Measurements from ENCODE around the gene GID8. TPM values are rescaled to one million over a fixed set of nuclear protein-coding genes. Genes with fewer than 3 reads are reported as not detected.

Gene GID8
- total RNA-seq, 1 experiment from 2014 or later = 37.2 TPM

GRCh38 chr20:62947532-62948300, 9.8 kb downstream of the GID8 start:
- Histone ChIP-seq H3F3A (ENCODE audit: low read length, unreplicated experiment) (no peaks in the 10 kb centered on the region), H3K9ac (ENCODE audit: low read length) (no peak overlapping the region), H3K9me2 (replicated peaks; ENCODE audit: low read length) (no peaks in the 10 kb centered on the region), H4K20me1 (ENCODE audit: low read length) (no peaks in the 10 kb centered on the region), H3K79me2 (ENCODE audit: low read length) (peaks cover 5% of the 10 kb centered on the region; the same call in 1 of the 2 replicates), H3K9me3 (ENCODE audit: low read length) (no peaks in the 10 kb centered on the region), H3K27ac (ENCODE audit: low read length) (no peak overlapping the region), H3K4me1 (ENCODE audit: insufficient read depth, low read length) (no peaks in the 10 kb centered on the region), H3K36me3 (ENCODE audit: low read depth, low read length) (peaks cover 48% of the 10 kb centered on the region), H3K4me2 (ENCODE audit: low read length) (no peak overlapping the region), H3K4me3 (ENCODE audit: low read length) (no peak overlapping the region), H2AFZ (ENCODE audit: low read length) (no peak overlapping the region), H3K27me3 (ENCODE audit: low read length) (no peaks in the 10 kb centered on the region)
- no peak for ATAC-seq
- TF ChIP-seq EZH2 (IDR thresholded peaks at IDR 0.05; ENCODE audit: low read length, unreplicated experiment) = no peak
- no peak for TF ChIP-seq EZH2phosphoT487 (IDR thresholded peaks at IDR 0.05; ENCODE audit: borderline replicate concordance, low read length)
- TF ChIP-seq, protein P1, sequence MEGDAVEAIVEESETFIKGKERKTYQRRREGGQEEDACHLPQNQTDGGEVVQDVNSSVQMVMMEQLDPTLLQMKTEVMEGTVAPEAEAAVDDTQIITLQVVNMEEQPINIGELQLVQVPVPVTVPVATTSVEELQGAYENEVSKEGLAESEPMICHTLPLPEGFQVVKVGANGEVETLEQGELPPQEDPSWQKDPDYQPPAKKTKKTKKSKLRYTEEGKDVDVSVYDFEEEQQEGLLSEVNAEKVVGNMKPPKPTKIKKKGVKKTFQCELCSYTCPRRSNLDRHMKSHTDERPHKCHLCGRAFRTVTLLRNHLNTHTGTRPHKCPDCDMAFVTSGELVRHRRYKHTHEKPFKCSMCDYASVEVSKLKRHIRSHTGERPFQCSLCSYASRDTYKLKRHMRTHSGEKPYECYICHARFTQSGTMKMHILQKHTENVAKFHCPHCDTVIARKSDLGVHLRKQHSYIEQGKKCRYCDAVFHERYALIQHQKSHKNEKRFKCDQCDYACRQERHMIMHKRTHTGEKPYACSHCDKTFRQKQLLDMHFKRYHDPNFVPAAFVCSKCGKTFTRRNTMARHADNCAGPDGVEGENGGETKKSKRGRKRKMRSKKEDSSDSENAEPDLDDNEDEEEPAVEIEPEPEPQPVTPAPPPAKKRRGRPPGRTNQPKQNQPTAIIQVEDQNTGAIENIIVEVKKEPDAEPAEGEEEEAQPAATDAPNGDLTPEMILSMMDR (conservative IDR thresholded peaks at IDR 0.05; ENCODE audit: low read depth, low read length) = no peak
- DNase-seq = no peak
- intact Hi-C loops (cut with micrococcal nuclease) = no loop called here
- no TSS peak for BruUV-seq (replicated peaks)
- POLR2A ChIA-PET (ENCODE audit: unreplicated experiment) = no interaction called here
- CTCF ChIA-PET = no interaction called here

DNA sequence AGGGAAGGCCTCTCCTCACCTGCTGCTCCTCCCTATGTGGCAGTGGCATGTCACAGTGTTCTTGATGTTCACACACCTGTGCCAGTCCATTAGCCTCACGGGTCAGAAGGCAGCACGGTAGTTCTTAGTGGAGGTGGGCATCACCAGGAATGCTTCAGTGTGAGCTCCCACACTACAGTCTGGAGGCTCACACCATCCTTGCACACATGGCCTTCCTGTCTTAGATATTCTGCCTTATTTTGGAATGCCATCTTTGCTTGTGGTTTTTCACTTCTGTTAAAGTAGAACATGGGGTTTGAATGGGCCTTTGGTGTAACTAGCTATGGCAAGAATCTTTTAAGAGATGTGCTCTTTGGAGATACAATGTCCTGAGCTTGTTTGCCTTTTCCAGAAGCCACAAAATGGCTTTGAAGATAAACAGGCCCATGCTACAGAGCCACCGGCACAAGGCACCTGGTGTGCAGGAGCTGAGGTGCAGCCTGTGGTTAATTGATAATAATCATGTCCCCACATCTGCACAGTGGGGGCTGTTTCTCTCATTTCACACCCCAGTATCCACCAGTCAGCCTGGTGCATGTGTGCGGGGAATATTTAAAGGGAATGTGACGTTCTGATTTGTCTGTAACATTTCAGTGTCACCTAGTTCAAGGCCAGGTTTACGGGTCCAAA, 11.3 kb downstream of the GID8 start:
- intact Hi-C loops (cut with micrococcal nuclease) = no loop called here
- BruUV-seq (replicated peaks) = no TSS peak
- ChIA-PET POLR2A (ENCODE audit: unreplicated experiment) (no interaction called here), CTCF (no interaction called here)
- H4K20me1 ChIP-seq (ENCODE audit: low read length) = no peaks in the 10 kb centered on the region
- H3K9ac ChIP-seq (ENCODE audit: low read length) = no peak overlapping the region
- H3K9me3 ChIP-seq (ENCODE audit: low read length) = no peaks in the 10 kb centered on the region
- TF ChIP-seq, protein P1 (conservative IDR thresholded peaks at IDR 0.05; ENCODE audit: low read depth, low read length) = no peak
- no peak for TF ChIP-seq EZH2 (IDR thresholded peaks at IDR 0.05; ENCODE audit: low read length, unreplicated experiment)
- TF ChIP-seq EZH2phosphoT487 (IDR thresholded peaks at IDR 0.05; ENCODE audit: borderline replicate concordance, low read length) = no peak
- H3K27ac ChIP-seq (ENCODE audit: low read length) = no peak overlapping the region
- no peaks in the 10 kb centered on the region for H3F3A ChIP-seq (ENCODE audit: low read length, unreplicated experiment)
- peaks cover 38% of the 10 kb centered on the region for H3K36me3 ChIP-seq (ENCODE audit: low read depth, low read length)
- no peaks in the 10 kb centered on the region for H3K27me3 ChIP-seq (ENCODE audit: low read length)
- DNase-seq (no peak), ATAC-seq (no peak)
- H3K4me3 ChIP-seq (ENCODE audit: low read length) = no peak overlapping the region
- H3K4me1 ChIP-seq (ENCODE audit: insufficient read depth, low read length) = no peaks in the 10 kb centered on the region
- no peaks in the 10 kb centered on the region for H3K79me2 ChIP-seq (ENCODE audit: low read length)
- no peak overlapping the region for H2AFZ ChIP-seq (ENCODE audit: low read length)
- H3K4me2 ChIP-seq (ENCODE audit: low read length) = no peak overlapping the region
- H3K9me2 ChIP-seq (replicated peaks; ENCODE audit: low read length) = no peaks in the 10 kb centered on the region

DNA sequence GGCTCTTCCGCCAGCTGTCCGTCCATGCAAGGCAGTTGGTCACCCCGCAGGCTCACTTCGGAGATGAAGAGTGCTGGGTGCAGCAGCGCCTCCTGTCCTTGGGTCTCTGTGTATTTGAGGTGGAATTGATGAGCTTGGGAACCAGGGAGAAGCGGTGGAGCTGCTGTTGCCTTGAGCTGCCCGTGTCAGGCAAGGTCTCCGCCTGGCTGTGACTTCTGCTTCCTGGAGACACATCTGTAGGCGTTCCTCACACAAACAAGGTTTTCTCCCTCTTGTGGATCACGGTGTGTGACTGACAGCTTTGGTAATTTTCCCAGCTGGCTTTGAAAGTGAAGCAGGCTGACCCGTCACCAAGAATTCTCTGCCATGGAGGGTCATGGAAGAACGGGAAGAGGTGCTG, 12.0 kb downstream of the GID8 start:
- no peak for DNase-seq
- no peak for TF ChIP-seq EZH2phosphoT487 (IDR thresholded peaks at IDR 0.05; ENCODE audit: borderline replicate concordance, low read length)
- TF ChIP-seq EZH2 (IDR thresholded peaks at IDR 0.05; ENCODE audit: low read length, unreplicated experiment) = no peak
- BruUV-seq (replicated peaks) = no TSS peak
- no peak overlapping the region for H3K27ac ChIP-seq (ENCODE audit: low read length)
- H3K9me3 ChIP-seq (ENCODE audit: low read length) = no peaks in the 10 kb centered on the region
- ATAC-seq = no peak
- no peaks in the 10 kb centered on the region for H3K4me1 ChIP-seq (ENCODE audit: insufficient read depth, low read length)
- no peaks in the 10 kb centered on the region for H3K27me3 ChIP-seq (ENCODE audit: low read length)
- no peaks in the 10 kb centered on the region for H3F3A ChIP-seq (ENCODE audit: low read length, unreplicated experiment)
- H3K9ac ChIP-seq (ENCODE audit: low read length) = no peak overlapping the region
- H3K4me2 ChIP-seq (ENCODE audit: low read length) = no peak overlapping the region
- peaks cover 31% of the 10 kb centered on the region for H3K36me3 ChIP-seq (ENCODE audit: low read depth, low read length)
- H2AFZ ChIP-seq (ENCODE audit: low read length) = no peak overlapping the region
- no peak overlapping the region for H3K4me3 ChIP-seq (ENCODE audit: low read length)
- no peaks in the 10 kb centered on the region for H3K79me2 ChIP-seq (ENCODE audit: low read length)
- ChIA-PET POLR2A (ENCODE audit: unreplicated experiment) (no interaction called here), CTCF (no interaction called here)
- intact Hi-C loops (cut with micrococcal nuclease) = no loop called here
- H4K20me1 ChIP-seq (ENCODE audit: low read length) = no peaks in the 10 kb centered on the region
- H3K9me2 ChIP-seq (replicated peaks; ENCODE audit: low read length) = no peaks in the 10 kb centered on the region
